GM21619 (cell line): ENCODE measurements around the gene CSF1R.
"Not testable (repeated sequence)": the region's sequence is repeated elsewhere in the genome, so short reads cannot be mapped to it uniquely, and the experiment has no call there.

Experiments
- ATAC-seq: cut with Tn5 transposase; IDR thresholded peaks from one replicate; pipeline ENCODE4 v1.9.1; 2021; ENCODE audit not compliant: unreplicated experiment

The CSF1R gene

GRCh38 chr5:150033334-150033733 is 53.0 kb downstream of the CSF1R start:
- ATAC-seq = no peak

GRCh38 chr5:150028047-150028446 is 58.3 kb downstream of the CSF1R start:
- ATAC-seq = not testable (repeated sequence)

GRCh38 chr5:150026682-150027172 is 59.6 kb downstream of the CSF1R start:
- no peak for ATAC-seq

GRCh38 chr5:150024346-150024984 is 61.9 kb downstream of the CSF1R start:
- ATAC-seq = no peak

GRCh38 chr5:150023136-150023535 is 63.2 kb downstream of the CSF1R start:
- ATAC-seq = no peak

GRCh38 chr5:150022681-150023080 is 63.7 kb downstream of the CSF1R start:
- no peak for ATAC-seq

- no peak for ATAC-seq
Observed at GRCh38 chr5:150022158-150022531, 64.2 kb downstream of the CSF1R start.

- no peak for ATAC-seq
Observed at GRCh38 chr5:150021491-150022157, 64.7 kb downstream of the CSF1R start.

GRCh38 chr5:150020249-150020648 is 66.1 kb downstream of the CSF1R start:
- ATAC-seq = no peak

- no peak for ATAC-seq
Observed at GRCh38 chr5:150017226-150018005, 68.9 kb downstream of the CSF1R start.

GRCh38 chr5:150016537-150016936 is 69.8 kb downstream of the CSF1R start:
- no peak for ATAC-seq

- no peak for ATAC-seq
Observed at GRCh38 chr5:150015415-150015814, 70.9 kb downstream of the CSF1R start.

GRCh38 chr5:150014456-150014855 is 71.9 kb downstream of the CSF1R start:
- no peak for ATAC-seq

GRCh38 chr5:150013931-150014330 is 72.4 kb downstream of the CSF1R start:
- no peak for ATAC-seq

- ATAC-seq = no peak
Observed at GRCh38 chr5:150009671-150010387, 76.5 kb downstream of the CSF1R start.

- ATAC-seq = no peak
Observed at GRCh38 chr5:150007050-150007449, 79.3 kb downstream of the CSF1R start.

- no peak for ATAC-seq
Observed at GRCh38 chr5:150006318-150006717, 80.0 kb downstream of the CSF1R start.
